HG03575 (cell line): Measurements from ENCODE around the gene UBE2G2.
"Not testable (repeated sequence)": the region's sequence is repeated elsewhere in the genome, so short reads cannot be mapped to it uniquely, and the experiment has no call there.

Experiments used
- ATAC-seq: cut with Tn5 transposase; IDR thresholded peaks from one replicate; pipeline ENCODE4 v1.9.1; 2021; ENCODE audit not compliant: unreplicated experiment, insufficient number of reproducible peaks, low FRiP score; ENCODE audit errors: extremely low read depth

Gene UBE2G2

GRCh38 chr21:44837537-44837936 lies 35.9 kb upstream of the UBE2G2 start:
- no peak for ATAC-seq

DNA sequence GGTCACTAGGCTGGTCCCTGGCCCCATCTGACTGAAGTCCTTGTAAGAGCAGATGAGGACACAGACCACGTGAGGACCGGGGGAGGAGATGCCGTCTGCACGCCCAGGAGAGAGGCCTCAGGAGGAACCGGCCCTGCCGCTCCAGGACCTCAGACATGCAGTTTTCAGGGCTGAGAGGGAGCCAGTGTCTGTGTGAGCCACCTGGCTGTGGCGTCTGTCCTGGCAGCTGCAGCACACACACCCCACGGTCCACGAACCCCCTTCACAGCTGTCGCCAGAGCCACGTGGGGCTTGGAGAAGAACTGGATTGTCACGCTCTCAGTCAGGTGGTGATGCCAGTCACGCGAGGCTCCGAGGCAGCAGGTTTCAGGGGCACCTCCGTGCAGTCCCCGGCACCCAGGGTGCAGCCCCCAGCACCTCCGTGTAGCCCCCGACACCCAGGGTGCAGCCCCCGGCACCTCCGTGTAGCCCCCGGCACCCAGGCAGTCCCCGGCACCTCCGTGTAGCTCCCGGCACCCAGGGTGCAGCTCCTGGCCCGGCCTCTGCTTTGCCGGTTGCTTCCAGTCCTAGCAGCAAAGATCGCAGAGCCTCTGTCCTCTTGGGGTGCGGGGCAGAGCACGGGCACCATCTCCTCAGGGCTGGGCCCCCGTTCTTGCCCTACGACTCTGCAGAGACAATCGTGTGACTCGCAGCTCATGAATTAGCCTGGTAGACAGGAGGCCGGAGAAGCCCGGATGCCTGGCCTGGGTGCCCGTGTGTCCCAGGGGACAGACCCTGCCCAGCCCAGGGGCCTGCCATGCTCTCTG lies 35.2 kb upstream of the UBE2G2 start:
- ATAC-seq: no peak

GRCh38 chr21:44836349-44836665 lies 34.7 kb upstream of the UBE2G2 start:
- no peak for ATAC-seq

DNA sequence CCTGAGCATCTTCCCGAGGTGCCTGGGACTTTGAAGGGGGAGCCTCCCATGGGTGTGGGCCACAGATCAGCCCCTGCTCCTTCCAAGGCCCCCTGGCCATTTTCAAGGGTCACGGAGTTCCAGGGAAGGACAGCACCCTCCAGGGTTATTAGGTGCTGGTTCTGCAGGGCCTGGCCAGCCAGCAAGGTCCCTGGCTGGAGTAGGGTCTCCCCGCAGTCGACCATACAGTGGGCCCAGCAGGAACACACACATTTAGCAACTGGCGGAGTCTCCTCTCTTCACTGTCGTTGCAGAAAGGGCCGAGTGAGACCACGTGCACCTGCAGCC lies 34.0 kb upstream of the UBE2G2 start:
- ATAC-seq: no peak

DNA sequence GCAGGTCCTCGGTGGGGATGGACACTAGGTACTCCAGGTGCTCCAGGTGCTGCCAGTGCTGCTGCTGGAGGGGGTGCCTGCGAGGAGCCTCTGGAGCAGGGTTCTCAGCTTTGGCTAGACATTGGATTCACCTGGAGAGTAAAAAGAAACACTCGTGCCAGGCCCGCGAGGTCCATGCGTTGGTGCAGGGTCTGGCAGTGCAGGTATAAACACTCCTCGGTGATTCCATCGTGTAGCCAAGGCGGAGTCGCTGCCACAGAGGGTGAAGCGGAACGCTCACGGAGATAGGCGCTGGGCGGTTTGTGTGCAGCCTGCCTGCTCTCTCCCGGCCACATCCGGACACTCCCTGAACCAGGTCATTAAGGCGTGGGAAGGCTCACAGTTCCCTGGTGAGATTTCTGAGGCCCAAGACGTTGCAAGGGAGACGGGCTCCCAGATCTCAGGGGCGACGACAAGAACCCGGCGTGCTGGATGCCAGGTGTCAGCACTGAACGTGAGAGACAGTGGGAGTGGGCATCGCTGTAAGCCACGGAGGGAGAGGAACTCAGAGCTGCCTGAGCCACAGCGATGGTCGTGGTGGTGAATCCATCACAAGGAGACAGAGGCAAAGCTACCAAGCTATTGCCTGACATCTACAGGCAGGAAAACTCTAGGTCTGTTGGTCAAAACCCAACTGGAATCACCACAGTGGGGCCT lies 33.5 kb upstream of the UBE2G2 start:
- no peak for ATAC-seq

- no peak for ATAC-seq
These were observed 32.8 kb upstream of the UBE2G2 start for GRCh38 chr21:44834231-44834950.

GRCh38 chr21:44833663-44834062 lies 32.0 kb upstream of the UBE2G2 start:
- ATAC-seq: no peak

GRCh38 chr21:44832516-44833255 lies 31.1 kb upstream of the UBE2G2 start:
- not testable (repeated sequence) for ATAC-seq

- no peak for ATAC-seq
These were observed 29.7 kb upstream of the UBE2G2 start for GRCh38 chr21:44831227-44831860.

- ATAC-seq: no peak
These were observed 28.0 kb upstream of the UBE2G2 start for GRCh38 chr21:44829507-44830092.

DNA sequence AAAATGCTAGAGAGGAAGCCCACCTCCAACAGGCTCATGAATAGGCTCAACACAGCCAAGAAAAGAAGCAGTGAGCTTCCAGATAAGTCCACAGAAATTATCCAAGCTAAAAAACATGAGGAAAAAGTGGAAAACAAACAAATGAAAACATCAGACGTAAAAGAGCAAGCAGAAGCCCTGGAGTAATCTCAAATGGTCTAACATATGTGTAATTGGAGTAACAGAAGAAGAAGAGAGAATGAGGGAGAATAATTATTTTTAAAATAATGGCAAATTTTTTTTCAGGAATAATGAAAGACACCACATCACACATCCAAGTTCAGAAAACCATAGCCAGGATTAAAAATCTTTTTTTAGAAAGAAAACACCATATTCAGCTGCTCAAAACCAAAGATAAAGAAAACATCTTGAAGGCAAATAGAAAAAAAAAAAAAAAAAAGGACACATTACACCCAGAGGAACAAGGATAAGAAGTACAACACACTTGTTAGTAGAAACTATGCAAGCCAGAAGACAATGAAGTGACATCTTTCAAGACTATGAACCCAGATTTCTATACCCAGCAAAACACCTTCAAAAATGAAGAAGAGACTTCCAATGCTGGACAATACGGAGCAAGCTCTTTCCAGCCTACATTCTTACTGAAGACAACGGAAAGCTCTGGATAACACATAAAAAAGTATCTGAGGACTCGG lies 26.9 kb upstream of the UBE2G2 start:
- no peak for ATAC-seq

DNA sequence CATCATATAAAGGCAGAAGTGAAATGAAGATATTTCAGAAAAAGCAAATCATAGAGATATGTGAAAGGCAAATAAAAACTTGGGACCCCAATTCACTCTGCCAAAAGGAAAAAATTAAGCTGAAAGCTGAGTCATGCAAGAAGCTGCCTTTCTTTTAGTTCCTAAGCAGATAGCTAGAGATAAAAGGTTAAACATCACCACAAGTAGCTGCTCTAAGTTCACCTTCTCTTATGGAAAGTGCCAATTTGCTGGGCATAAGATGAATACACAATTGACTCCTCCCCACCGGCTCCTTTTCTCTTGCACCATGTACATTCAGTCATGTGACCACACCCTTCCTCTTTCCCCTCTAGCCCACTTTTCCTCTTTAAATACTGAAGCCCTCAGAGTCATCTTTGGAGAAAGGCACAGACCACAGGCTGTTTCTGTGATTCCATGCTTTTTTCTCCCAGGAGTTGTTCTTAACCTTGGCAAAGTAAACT lies 21.6 kb upstream of the UBE2G2 start:
- no peak for ATAC-seq

GRCh38 chr21:44822484-44823178 lies 21.0 kb upstream of the UBE2G2 start:
- ATAC-seq: no peak

DNA sequence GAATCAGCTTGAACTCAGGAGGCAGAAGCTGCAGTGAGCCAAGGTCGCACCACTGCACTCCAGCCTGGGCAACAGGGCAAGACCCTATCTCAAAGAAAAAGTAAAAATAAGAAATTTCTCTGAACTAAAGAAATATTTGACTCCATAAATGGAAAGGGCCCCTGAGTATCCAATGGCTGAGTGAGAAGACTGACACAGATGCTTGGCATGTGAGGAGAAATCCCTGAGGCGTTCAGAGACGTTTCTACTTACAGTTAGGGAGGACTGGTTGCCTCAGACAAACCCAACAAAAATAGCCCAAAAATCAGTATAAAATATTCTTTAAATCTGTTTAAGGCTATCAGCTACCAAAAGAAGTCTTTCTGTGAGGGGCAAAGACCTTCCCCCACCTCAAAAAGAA lies 19.2 kb upstream of the UBE2G2 start:
- no peak for ATAC-seq

GRCh38 chr21:44819283-44820243 lies 17.9 kb upstream of the UBE2G2 start:
- no peak for ATAC-seq

DNA sequence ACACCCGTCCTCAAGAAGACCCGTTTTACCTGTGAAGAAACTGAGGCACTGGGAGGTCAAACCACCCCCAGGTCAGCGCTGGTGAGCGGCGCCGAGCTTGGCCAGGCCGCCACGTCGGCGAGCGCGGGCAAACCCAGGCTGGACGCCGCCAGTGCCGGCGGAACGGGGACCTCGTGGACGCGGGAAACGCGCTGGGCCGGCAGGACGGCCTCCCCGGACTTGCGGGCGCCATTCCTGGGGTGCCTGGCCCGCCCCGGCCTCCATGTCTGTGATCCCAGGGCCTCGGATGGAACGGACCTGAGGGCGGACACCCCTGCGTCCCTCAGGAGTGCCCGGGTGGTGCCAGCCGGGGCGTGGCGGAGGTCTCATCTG lies 17.0 kb upstream of the UBE2G2 start:
- ATAC-seq: no peak
